ENCODE measurements around the gene PSEN1. TPM values are rescaled to one million over a fixed set of nuclear protein-coding genes. Genes with fewer than 3 reads are reported as not detected.

Gene PSEN1
- total RNA-seq, 1 experiment from 2014 or later = 39.3 TPM

DNA sequence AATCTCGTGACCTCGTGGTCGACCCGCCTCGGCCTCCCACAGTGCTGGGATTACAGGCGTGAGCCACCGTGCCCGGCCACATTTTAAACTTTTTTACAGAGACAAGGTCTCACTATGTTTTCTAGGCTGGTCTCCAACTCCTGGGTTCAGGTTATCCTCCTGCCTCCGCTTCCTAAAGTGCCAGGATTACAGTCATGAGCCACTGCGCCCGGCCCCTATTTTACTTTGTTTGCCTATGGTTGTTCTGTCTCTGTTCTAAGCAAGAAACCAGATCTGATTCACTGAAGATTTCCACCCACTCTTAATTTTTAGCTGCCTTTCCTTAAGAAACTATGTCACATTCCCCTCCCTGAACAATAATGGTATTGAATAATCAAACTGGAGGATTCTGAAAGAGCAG is 38.9 kb upstream of the PSEN1 start:
- intact Hi-C loops (cut with micrococcal nuclease; ENCODE audit: unreplicated experiment) (no loop called here), in situ Hi-C loops (cut with HindIII; ENCODE audit: low pct_unique_long_range_greater_than_20kb, low sequenced_read_pairs) (no loop called here)
- no peaks in the 10 kb centered on the region for H3K9me3 ChIP-seq (ENCODE audit: control insufficient read depth, insufficient read depth, low read depth, low read length)
- peaks cover 25% of the 10 kb centered on the region for H3K36me3 ChIP-seq (ENCODE audit: control insufficient read depth, insufficient read depth, low read length)
- DNase-seq (ENCODE audit: low read depth, low spot score) (no peak), ATAC-seq (no peak)
- ChIA-PET CTCF (no interaction called here), POLR2A (no interaction called here)
- no TSS peak for BruUV-seq (replicated peaks)
- H3K27me3 ChIP-seq (ENCODE audit: control insufficient read depth, insufficient read depth, low read length) = no peaks in the 10 kb centered on the region
- no peak overlapping the region for H3K4me3 ChIP-seq (ENCODE audit: low read depth in 2 of 2, low read length in 2 of 2)
- no peak overlapping the region for H3K27ac ChIP-seq (ENCODE audit: low read length)
- no peak for TF ChIP-seq TCF7L2 (IDR thresholded peaks at IDR 0.05; ENCODE audit: low read depth, low read length)
- no peak for TF ChIP-seq SIN3A (IDR thresholded peaks at IDR 0.05; ENCODE audit: borderline replicate concordance, insufficient read depth, low read depth, low read length)
- TF ChIP-seq, protein P1, sequence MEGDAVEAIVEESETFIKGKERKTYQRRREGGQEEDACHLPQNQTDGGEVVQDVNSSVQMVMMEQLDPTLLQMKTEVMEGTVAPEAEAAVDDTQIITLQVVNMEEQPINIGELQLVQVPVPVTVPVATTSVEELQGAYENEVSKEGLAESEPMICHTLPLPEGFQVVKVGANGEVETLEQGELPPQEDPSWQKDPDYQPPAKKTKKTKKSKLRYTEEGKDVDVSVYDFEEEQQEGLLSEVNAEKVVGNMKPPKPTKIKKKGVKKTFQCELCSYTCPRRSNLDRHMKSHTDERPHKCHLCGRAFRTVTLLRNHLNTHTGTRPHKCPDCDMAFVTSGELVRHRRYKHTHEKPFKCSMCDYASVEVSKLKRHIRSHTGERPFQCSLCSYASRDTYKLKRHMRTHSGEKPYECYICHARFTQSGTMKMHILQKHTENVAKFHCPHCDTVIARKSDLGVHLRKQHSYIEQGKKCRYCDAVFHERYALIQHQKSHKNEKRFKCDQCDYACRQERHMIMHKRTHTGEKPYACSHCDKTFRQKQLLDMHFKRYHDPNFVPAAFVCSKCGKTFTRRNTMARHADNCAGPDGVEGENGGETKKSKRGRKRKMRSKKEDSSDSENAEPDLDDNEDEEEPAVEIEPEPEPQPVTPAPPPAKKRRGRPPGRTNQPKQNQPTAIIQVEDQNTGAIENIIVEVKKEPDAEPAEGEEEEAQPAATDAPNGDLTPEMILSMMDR (IDR thresholded peaks at IDR 0.05) = no peak
- no peak for TF ChIP-seq POLR2AphosphoS5 (IDR thresholded peaks at IDR 0.05; ENCODE audit: low read depth, low read length)
- TF ChIP-seq, protein P2, sequence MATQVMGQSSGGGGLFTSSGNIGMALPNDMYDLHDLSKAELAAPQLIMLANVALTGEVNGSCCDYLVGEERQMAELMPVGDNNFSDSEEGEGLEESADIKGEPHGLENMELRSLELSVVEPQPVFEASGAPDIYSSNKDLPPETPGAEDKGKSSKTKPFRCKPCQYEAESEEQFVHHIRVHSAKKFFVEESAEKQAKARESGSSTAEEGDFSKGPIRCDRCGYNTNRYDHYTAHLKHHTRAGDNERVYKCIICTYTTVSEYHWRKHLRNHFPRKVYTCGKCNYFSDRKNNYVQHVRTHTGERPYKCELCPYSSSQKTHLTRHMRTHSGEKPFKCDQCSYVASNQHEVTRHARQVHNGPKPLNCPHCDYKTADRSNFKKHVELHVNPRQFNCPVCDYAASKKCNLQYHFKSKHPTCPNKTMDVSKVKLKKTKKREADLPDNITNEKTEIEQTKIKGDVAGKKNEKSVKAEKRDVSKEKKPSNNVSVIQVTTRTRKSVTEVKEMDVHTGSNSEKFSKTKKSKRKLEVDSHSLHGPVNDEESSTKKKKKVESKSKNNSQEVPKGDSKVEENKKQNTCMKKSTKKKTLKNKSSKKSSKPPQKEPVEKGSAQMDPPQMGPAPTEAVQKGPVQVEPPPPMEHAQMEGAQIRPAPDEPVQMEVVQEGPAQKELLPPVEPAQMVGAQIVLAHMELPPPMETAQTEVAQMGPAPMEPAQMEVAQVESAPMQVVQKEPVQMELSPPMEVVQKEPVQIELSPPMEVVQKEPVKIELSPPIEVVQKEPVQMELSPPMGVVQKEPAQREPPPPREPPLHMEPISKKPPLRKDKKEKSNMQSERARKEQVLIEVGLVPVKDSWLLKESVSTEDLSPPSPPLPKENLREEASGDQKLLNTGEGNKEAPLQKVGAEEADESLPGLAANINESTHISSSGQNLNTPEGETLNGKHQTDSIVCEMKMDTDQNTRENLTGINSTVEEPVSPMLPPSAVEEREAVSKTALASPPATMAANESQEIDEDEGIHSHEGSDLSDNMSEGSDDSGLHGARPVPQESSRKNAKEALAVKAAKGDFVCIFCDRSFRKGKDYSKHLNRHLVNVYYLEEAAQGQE (IDR thresholded peaks at IDR 0.05; ENCODE audit: insufficient read depth in 1 of 2, low read depth in 2 of 2, low read length in 1 of 2) = no peak
- no peaks in the 10 kb centered on the region for H3K4me1 ChIP-seq (ENCODE audit: control insufficient read depth, insufficient read depth, low read length)

DNA sequence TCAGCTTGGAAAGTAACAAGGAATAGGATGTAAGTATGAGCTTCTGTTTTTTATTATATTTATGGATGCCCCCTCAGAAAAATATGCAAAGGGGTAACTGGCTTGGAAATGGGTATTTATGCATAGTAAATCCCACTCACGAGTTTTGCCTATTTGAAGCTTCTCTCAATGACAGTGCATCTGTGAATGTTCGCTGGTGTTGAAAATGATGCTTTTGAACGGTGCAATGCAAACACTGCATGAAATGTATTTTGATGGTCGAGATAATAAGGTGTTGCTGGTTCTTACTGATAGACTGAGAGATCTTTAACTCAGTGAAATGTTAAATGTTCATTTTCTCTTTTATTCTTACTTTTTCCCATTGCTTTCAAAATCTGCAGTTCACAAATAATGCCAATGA is 36.0 kb upstream of the PSEN1 start:
- no peak overlapping the region for H3K4me3 ChIP-seq (ENCODE audit: low read depth in 2 of 2, low read length in 2 of 2)
- ChIA-PET POLR2A (no interaction called here), CTCF (no interaction called here)
- DNase-seq (ENCODE audit: low read depth, low spot score) (no peak), ATAC-seq (no peak)
- BruUV-seq (replicated peaks) = no TSS peak
- no peak overlapping the region for H3K27ac ChIP-seq (ENCODE audit: low read length)
- in situ Hi-C loops (cut with HindIII; ENCODE audit: low pct_unique_long_range_greater_than_20kb, low sequenced_read_pairs) (no loop called here), intact Hi-C loops (cut with micrococcal nuclease; ENCODE audit: unreplicated experiment) (no loop called here)
- no peaks in the 10 kb centered on the region for H3K4me1 ChIP-seq (ENCODE audit: control insufficient read depth, insufficient read depth, low read length)
- TF ChIP-seq TCF7L2 (IDR thresholded peaks at IDR 0.05; ENCODE audit: low read depth, low read length) = no peak
- H3K27me3 ChIP-seq (ENCODE audit: control insufficient read depth, insufficient read depth, low read length) = no peaks in the 10 kb centered on the region
- peaks cover 35% of the 10 kb centered on the region for H3K36me3 ChIP-seq (ENCODE audit: control insufficient read depth, insufficient read depth, low read length)
- no peaks in the 10 kb centered on the region for H3K9me3 ChIP-seq (ENCODE audit: control insufficient read depth, insufficient read depth, low read depth, low read length)

- TSS peak; percentile 28 for BruUV-seq (replicated peaks)
- intact Hi-C loops (cut with micrococcal nuclease; ENCODE audit: unreplicated experiment) = no loop called here
- no peak for ATAC-seq
- CTCF ChIA-PET = no interaction called here
- no peak overlapping the region for H3K4me3 ChIP-seq (ENCODE audit: low read depth in 2 of 2, low read length in 2 of 2)
- no peaks in the 10 kb centered on the region for H3K9me3 ChIP-seq (ENCODE audit: control insufficient read depth, insufficient read depth, low read depth, low read length)
- in situ Hi-C loops (cut with HindIII; ENCODE audit: low pct_unique_long_range_greater_than_20kb, low sequenced_read_pairs) = no loop called here
- H3K27ac ChIP-seq (ENCODE audit: low read length) = no peak overlapping the region
- no peak for DNase-seq (ENCODE audit: low read depth, low spot score)
- POLR2A ChIA-PET = no interaction called here
- no peaks in the 10 kb centered on the region for H3K4me1 ChIP-seq (ENCODE audit: control insufficient read depth, insufficient read depth, low read length)
- H3K36me3 ChIP-seq (ENCODE audit: control insufficient read depth, insufficient read depth, low read length) = peaks cover 47% of the 10 kb centered on the region
- H3K27me3 ChIP-seq (ENCODE audit: control insufficient read depth, insufficient read depth, low read length) = no peaks in the 10 kb centered on the region
- TF ChIP-seq TCF7L2 (IDR thresholded peaks at IDR 0.05; ENCODE audit: low read depth, low read length) (no peak), SIN3A (IDR thresholded peaks at IDR 0.05; ENCODE audit: borderline replicate concordance, insufficient read depth, low read depth, low read length) (no peak), POLR2AphosphoS5 (IDR thresholded peaks at IDR 0.05; ENCODE audit: low read depth, low read length) (no peak)
- TF ChIP-seq, protein P2 (IDR thresholded peaks at IDR 0.05; ENCODE audit: insufficient read depth in 1 of 2, low read depth in 2 of 2, low read length in 1 of 2) = no peak
- TF ChIP-seq, protein P1 (IDR thresholded peaks at IDR 0.05) = no peak
These were observed 33.4 kb upstream of the PSEN1 start for GRCh38 chr14:73102806-73103497.

Measured in Panc1 (cell line).